ENCODE measurements around the gene MAP1LC3B. TPM values are rescaled to one million over a fixed set of nuclear protein-coding genes. Genes with fewer than 3 reads are reported as not detected.

MAP1LC3B gene
- total RNA-seq, 1 donor from 2014 or later: 39.1 TPM

GRCh38 chr16:87363771-87364455, 28.2 kb upstream of the MAP1LC3B start:
- Mint-ChIP-seq H3K4me1 (peaks cover 17% of the 10 kb centered on the region), H3K4me3 (no peak overlapping the region), H3K9me3 (no peaks in the 10 kb centered on the region), H3K36me3 (peaks cover 23% of the 10 kb centered on the region), H3K27ac (peak overlapping the region; percentile 4), H3K27me3 (ENCODE audit: insufficient read depth, low read depth) (peaks cover 4% of the 10 kb centered on the region)
- Histone ChIP-seq H3K9ac (no peak overlapping the region), H3K79me2 (ENCODE audit: low read depth) (peaks cover 19% of the 10 kb centered on the region), H4K20me1 (ENCODE audit: low read depth) (peaks cover 22% of the 10 kb centered on the region), H3K27me3 (no peaks in the 10 kb centered on the region), H3K4me3 (no peak overlapping the region), H3K4me2 (no peak overlapping the region), H3K4me1 (peaks cover 1% of the 10 kb centered on the region), H2AFZ (replicated peaks) (no peak overlapping the region), H3F3A (ENCODE audit: low read depth) (no peaks in the 10 kb centered on the region), H3K9me3 (ENCODE audit: low read depth) (no peaks in the 10 kb centered on the region), H3K27ac (no peak overlapping the region), H3K36me3 (no peaks in the 10 kb centered on the region)
- TF ChIP-seq EZH2 (IDR thresholded peaks at IDR 0.05): no peak
- TF ChIP-seq EZH2phosphoT487 (IDR thresholded peaks at IDR 0.05): no peak
- TF ChIP-seq CTCF (IDR thresholded peaks at IDR 0.05): no peak
- DNase-seq (ENCODE audit: low spot score): no peak

GRCh38 chr16:87365021-87365713, 27.0 kb upstream of the MAP1LC3B start:
- Mint-ChIP-seq H3K27me3 (ENCODE audit: insufficient read depth, low read depth) (peaks cover 7% of the 10 kb centered on the region), H3K36me3 (peaks cover 17% of the 10 kb centered on the region), H3K4me1 (peaks cover 26% of the 10 kb centered on the region), H3K4me3 (no peak overlapping the region), H3K27ac (no peak overlapping the region), H3K9me3 (no peaks in the 10 kb centered on the region)
- Histone ChIP-seq H3K4me1 (peaks cover 12% of the 10 kb centered on the region), H3K9ac (no peak overlapping the region), H3K4me2 (no peak overlapping the region), H4K20me1 (ENCODE audit: low read depth) (peaks cover 34% of the 10 kb centered on the region), H3K27me3 (no peaks in the 10 kb centered on the region), H3K36me3 (no peaks in the 10 kb centered on the region), H3F3A (ENCODE audit: low read depth) (no peaks in the 10 kb centered on the region), H3K4me3 (no peak overlapping the region), H3K27ac (no peak overlapping the region), H3K9me3 (ENCODE audit: low read depth) (no peaks in the 10 kb centered on the region), H3K79me2 (ENCODE audit: low read depth) (peaks cover 32% of the 10 kb centered on the region), H2AFZ (replicated peaks) (no peak overlapping the region)
- DNase-seq (ENCODE audit: low spot score): no peak
- TF ChIP-seq EZH2 (IDR thresholded peaks at IDR 0.05): no peak
- TF ChIP-seq EZH2phosphoT487 (IDR thresholded peaks at IDR 0.05): no peak
- TF ChIP-seq CTCF (IDR thresholded peaks at IDR 0.05): no peak

- peaks cover 37% of the 10 kb centered on the region for H3K79me2 ChIP-seq (ENCODE audit: low read depth)
Measured at GRCh38 chr16:87366288-87366687, 25.8 kb upstream of the MAP1LC3B start.

More at GRCh38 chr16:87366288-87366687, 25.8 kb upstream of the MAP1LC3B start:
- no peak for DNase-seq (ENCODE audit: low spot score)
- H3K27ac ChIP-seq: no peak overlapping the region
- TF ChIP-seq CTCF (IDR thresholded peaks at IDR 0.05): no peak
- no peak for TF ChIP-seq EZH2 (IDR thresholded peaks at IDR 0.05)
- TF ChIP-seq EZH2phosphoT487 (IDR thresholded peaks at IDR 0.05): no peak
- no peak overlapping the region for H2AFZ ChIP-seq (replicated peaks)
- Mint-ChIP-seq H3K4me3 (no peak overlapping the region), H3K36me3 (peaks cover 7% of the 10 kb centered on the region), H3K4me1 (peaks cover 34% of the 10 kb centered on the region), H3K27ac (no peak overlapping the region), H3K9me3 (no peaks in the 10 kb centered on the region), H3K27me3 (ENCODE audit: insufficient read depth, low read depth) (peaks cover 5% of the 10 kb centered on the region)
- peaks cover 18% of the 10 kb centered on the region for H3K4me1 ChIP-seq
- H3K4me2 ChIP-seq: no peak overlapping the region
- H3K4me3 ChIP-seq: no peak overlapping the region
- no peaks in the 10 kb centered on the region for H3K36me3 ChIP-seq
- no peaks in the 10 kb centered on the region for H3K9me3 ChIP-seq (ENCODE audit: low read depth)
- H4K20me1 ChIP-seq (ENCODE audit: low read depth): peaks cover 45% of the 10 kb centered on the region
- no peak overlapping the region for H3K9ac ChIP-seq
- no peaks in the 10 kb centered on the region for H3F3A ChIP-seq (ENCODE audit: low read depth)
- H3K27me3 ChIP-seq: no peaks in the 10 kb centered on the region
